HL-60 (cell line): ENCODE measurements around the gene STAC3.

Experiments
- DNase-seq, 2 experiments: peaks; one replicate each; pipeline ENCODE4 v3.0.0-alpha.2; 2010 to 2020; ENCODE audit warnings: low read depth in 1 of 2, low spot score in 1 of 2
- H3K27ac ChIP-seq: fragments of 250-450 bp; sonication (Bioruptor Pico); replicated peaks from 2 replicates; pipeline ENCODE4 v1.5.1; 2020; ENCODE audit warnings: mild to moderate bottlenecking, moderate library complexity
- H3K27me3 ChIP-seq: fragments of 250-450 bp; sonication (Bioruptor Pico); 2 replicates; pipeline ENCODE4 v1.5.1; 2021; ENCODE audit warnings: mild to moderate bottlenecking, moderate library complexity; ENCODE audit not compliant: insufficient read depth, poor library complexity, severe bottlenecking
- H3K4me3 ChIP-seq: replicated peaks from 2 replicates; pipeline ENCODE4 v1.5.1; 2011; ENCODE audit warnings: mild to moderate bottlenecking, control low read depth, low read length; ENCODE audit not compliant: insufficient read depth
- CTCF ChIP-seq: IDR thresholded peaks from one replicate; pipeline ENCODE4 v1.5.1; 2011; ENCODE audit warnings: low read length, control low read depth, inconsistent platforms; ENCODE audit not compliant: insufficient read depth
- GABPA ChIP-seq: IDR thresholded peaks from 2 replicates; pipeline ENCODE4 v1.6.1; 2012; ENCODE audit warnings: low read depth
- POLR2AphosphoS5 ChIP-seq: IDR thresholded peaks from 2 replicates; pipeline ENCODE4 v1.6.1; 2012; ENCODE audit warnings: low read depth
- SPI1 ChIP-seq: IDR thresholded peaks from 2 replicates; pipeline ENCODE4 v1.6.1; 2012; ENCODE audit warnings: low read depth, mild to moderate bottlenecking, borderline replicate concordance
- TF ChIP-seq, protein P1 (sequence below): IDR thresholded peaks from 2 replicates; pipeline ENCODE4 v1.6.1; 2012; ENCODE audit warnings: low read depth; ENCODE audit not compliant: insufficient replicate concordance

The STAC3 gene

GRCh38 chr12:57224278-57224972, 26.6 kb downstream of the STAC3 start:
- no peak overlapping the region for H3K27ac ChIP-seq
- no peak for DNase-seq
- H3K27me3 ChIP-seq = peaks cover 66% of the 10 kb centered on the region
- H3K4me3 ChIP-seq = no peak overlapping the region
- TF ChIP-seq SPI1 (no peak), POLR2AphosphoS5 (no peak), CTCF (no peak), GABPA (no peak)
- TF ChIP-seq, protein P1, sequence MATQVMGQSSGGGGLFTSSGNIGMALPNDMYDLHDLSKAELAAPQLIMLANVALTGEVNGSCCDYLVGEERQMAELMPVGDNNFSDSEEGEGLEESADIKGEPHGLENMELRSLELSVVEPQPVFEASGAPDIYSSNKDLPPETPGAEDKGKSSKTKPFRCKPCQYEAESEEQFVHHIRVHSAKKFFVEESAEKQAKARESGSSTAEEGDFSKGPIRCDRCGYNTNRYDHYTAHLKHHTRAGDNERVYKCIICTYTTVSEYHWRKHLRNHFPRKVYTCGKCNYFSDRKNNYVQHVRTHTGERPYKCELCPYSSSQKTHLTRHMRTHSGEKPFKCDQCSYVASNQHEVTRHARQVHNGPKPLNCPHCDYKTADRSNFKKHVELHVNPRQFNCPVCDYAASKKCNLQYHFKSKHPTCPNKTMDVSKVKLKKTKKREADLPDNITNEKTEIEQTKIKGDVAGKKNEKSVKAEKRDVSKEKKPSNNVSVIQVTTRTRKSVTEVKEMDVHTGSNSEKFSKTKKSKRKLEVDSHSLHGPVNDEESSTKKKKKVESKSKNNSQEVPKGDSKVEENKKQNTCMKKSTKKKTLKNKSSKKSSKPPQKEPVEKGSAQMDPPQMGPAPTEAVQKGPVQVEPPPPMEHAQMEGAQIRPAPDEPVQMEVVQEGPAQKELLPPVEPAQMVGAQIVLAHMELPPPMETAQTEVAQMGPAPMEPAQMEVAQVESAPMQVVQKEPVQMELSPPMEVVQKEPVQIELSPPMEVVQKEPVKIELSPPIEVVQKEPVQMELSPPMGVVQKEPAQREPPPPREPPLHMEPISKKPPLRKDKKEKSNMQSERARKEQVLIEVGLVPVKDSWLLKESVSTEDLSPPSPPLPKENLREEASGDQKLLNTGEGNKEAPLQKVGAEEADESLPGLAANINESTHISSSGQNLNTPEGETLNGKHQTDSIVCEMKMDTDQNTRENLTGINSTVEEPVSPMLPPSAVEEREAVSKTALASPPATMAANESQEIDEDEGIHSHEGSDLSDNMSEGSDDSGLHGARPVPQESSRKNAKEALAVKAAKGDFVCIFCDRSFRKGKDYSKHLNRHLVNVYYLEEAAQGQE = no peak

DNA sequence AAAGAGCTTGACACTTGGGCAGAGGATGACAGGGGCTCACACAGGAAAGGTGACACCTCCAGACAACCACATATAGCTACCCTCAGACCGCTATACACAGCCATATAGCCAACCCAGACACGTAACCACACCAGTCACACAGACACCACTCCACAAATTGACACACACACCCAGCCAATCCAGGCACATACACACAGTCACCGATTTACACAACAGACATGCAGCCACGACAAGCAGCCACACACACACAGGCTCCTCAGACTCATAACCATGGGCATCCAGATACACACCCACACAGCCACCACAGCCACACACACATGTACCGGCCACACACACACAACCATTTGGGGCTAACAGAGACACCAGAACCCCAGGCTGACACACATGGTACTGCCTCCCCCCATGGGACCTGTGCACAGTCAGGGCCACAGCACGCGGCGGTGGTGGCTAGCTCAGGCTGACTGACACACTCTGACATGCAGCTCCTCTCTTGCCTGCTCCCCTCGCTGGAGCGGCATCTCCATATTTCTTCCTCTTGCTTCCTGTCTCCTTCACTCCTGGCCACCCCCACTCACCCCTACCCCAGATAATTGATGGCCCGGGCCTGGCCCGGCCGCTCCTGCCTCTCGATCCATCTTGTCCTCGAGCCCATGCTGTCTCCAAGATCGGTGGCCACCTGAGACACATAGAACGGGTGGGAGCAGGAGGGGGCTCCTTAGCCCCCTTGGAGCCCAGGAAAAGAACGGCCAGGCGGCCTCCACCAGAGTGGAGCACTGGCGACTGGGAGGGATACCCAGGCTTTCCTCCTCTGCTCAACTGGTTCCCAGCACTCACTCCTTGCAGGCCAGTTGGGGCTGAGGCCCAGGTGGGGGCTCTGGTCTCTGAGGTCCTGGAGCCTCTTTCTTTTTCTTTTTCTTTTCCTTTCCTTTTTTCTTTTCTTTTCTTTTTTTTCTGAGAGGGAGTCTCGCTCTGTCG, 27.5 kb downstream of the STAC3 start:
- no peak overlapping the region for H3K4me3 ChIP-seq
- DNase-seq = no peak
- H3K27me3 ChIP-seq = peaks cover 76% of the 10 kb centered on the region
- TF ChIP-seq CTCF (no peak), SPI1 (no peak)
- TF ChIP-seq, protein P1 = no peak
- no peak overlapping the region for H3K27ac ChIP-seq

- H3K4me3 ChIP-seq = no peak overlapping the region
- TF ChIP-seq, protein P1 = no peak
- no peak for TF ChIP-seq SPI1
- no peak for TF ChIP-seq POLR2AphosphoS5
- no peak for TF ChIP-seq CTCF
- TF ChIP-seq GABPA = no peak
- DNase-seq = no peak
- no peak overlapping the region for H3K27ac ChIP-seq
- H3K27me3 ChIP-seq = peaks cover 85% of the 10 kb centered on the region
These were observed 28.4 kb downstream of the STAC3 start for GRCh38 chr12:57222286-57223190.
